NCI-H82 treated with DMSO at 0.1 percent for 48 hours (cell line): ENCODE measurements around the gene MAPRE3.

Experiments used
- DNase-seq: peaks from one replicate; lab custom pipeline; 2025; ENCODE audit not compliant: unreplicated experiment; lab: John Stamatoyannopoulos, UW

MAPRE3 gene

DNA sequence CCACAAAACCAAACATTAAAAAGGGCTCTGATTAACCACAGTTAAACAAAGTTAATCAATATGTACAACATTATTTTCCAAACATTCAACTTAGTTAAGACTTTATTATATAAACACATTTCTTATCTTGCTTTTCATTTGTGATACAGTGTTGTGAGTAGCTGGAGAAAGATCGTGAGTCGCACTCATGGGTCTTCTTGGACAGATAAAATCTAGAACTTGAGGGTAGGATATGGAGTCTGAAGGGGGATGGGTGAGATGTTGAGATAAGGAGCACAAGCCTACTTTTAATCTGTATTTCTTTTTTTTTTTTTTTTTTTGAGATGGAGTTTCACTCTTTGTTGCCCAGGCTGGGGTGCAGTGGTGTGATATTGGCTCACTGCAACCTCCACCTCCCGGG, 39.7 kb downstream of the MAPRE3 start:
- no peak for DNase-seq

DNA sequence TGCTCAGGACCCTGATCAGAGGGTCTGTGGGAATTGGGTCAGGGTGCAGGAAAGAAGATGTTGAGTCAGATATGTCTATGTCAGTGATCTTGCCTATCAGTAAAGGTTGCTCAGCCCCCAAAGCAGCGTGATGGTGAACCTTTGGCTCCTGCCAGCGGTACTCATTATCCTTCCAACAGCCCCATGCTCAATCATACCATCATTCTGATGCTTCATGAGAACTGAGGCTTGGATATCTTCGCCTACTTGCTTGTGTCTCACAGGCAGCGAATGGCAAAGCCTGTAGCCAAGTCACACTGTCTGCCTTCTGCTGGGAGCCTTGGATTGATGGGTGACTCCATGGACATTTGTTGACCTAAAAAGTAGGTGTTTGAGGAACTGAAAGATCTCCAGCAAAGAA, 43.3 kb downstream of the MAPRE3 start:
- DNase-seq = no peak

DNA sequence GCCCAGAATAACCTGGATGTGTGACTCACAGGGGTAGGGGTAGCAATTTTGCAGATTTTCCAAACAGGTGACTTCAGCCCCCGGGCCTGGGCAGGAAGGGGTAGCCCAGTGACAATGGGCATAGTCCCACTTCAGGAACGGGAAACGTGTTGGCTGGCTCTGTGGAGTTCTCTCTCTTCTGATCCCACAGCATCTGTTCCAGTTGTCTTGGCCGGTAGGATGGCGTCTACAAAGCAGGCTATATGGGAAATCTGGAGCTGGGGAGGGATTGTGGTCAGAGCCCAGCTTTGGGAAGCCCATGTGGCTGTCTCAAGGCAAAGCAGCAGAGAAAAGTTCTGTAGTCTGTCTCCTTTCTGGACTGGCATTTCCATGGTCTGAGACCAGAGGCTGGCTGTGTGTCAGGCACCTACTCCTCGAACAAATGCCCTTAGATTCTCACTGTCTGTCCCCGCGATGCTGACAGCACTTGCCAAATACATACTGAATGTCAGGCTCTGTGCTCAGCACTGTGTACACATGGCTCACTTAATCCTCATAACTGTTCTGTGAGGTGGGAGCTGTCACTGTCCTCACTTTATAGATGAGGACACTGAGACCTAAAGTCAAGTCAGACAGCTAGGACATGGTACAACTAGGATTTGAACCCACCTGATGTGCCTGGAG, 44.5 kb downstream of the MAPRE3 start:
- DNase-seq = no peak

DNA sequence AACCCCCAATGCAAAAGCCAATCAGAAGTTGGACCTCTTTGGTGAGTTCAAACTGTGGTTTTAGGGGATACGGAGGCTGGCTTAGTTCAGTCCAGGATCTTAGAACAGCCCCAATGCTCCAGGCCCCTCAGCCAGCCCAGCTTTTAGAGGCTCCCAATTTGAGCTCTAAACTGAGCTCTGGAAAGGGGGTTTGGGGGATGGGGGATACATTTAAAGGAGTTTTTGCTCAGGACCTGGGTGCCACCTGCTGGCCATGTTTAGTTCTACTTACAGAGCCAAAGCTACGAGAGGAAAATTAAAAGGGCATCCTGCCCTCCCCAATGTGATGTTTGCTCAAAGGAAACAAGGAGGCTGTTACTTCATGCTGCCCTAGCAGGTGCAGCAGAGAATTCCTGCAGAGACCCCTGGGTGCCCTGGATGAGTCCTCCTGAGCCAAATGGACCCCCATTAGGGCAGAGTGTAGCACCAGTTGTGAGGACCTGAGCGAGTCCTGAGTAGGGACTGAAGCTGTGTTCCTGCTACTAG, 46.4 kb downstream of the MAPRE3 start:
- peak; percentile 35 for DNase-seq

DNA sequence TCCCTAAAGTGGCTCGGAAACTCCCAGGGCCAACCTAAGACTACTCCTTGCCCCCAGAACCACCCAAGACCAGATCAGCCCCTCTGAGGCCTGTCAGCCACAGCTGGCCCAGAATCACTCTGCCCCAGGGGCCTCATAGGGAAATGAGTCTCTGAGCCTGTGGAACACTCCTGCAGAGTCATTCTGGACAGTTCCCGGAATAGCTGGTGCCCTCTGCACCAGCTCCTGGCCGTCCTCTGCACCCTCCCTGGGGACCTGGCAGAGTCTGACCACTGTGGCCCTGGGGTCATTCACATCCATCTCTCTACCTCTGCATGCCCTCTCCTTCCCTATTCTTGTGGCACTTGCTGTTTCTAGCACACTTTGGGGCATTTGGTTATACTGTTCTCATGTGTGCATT, 47.7 kb downstream of the MAPRE3 start:
- DNase-seq = no peak

DNA sequence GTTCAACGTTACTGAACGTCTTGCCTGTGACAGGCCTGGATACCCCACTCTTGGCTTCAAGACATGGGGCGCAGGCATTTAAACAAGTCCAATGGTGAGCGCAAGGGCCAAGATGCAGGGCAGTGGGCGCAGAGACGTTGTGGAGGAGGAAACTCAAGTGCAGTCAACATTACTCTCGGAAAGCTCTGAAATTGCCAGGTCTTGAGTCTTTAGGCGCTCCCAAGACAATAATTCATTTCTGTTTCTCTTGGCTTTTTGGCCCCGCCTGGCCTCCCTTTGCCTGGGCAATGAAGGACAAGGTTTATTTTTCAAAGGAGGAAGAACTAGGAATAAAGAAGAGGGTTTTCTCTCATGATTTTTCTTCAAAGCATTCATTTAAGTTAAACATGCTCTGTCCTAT, 49.0 kb downstream of the MAPRE3 start:
- no peak for DNase-seq

DNA sequence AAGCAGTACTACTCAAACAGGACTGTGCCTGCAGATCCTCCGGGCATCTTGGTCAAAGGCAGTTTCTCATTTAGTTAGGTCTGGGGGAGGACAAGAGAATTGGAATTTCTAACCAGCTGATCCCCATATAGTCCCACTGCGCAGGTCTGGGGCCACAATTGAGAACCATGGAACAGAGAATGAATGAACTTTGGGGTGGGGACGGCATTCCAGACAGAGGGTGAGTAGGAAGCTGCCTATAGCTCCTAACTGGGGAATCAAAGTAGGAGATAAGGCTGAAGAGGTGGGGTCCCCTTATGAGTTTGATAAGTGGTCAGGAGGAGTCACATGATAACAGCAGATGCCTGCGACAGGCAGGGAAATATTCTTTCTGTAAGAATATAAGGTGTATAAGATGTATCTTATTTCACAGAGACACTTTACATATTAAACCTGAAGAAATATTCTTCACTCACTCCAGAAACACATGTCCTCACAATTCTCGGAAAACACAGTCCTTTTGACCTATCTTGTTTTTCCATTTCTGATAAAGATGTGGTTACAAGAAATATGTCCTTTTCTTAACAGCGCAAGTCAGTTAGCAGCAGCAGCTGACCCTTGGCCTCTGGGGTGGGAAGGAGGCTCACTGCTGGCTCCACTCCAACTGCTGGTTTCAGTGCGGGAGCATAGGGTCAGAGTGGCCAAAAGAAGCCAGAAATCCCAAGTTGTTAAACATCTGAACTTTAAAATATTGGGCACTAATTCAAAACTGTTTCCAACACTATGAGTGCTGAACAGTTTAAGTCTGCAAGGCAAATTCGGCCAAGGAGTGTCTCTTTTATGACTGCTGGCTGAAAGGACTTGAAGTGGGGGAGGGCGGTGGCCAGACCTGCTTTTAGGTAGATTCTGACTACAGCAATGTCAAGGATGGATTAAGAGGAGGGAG, 49.8 kb downstream of the MAPRE3 start:
- DNase-seq = no peak

DNA sequence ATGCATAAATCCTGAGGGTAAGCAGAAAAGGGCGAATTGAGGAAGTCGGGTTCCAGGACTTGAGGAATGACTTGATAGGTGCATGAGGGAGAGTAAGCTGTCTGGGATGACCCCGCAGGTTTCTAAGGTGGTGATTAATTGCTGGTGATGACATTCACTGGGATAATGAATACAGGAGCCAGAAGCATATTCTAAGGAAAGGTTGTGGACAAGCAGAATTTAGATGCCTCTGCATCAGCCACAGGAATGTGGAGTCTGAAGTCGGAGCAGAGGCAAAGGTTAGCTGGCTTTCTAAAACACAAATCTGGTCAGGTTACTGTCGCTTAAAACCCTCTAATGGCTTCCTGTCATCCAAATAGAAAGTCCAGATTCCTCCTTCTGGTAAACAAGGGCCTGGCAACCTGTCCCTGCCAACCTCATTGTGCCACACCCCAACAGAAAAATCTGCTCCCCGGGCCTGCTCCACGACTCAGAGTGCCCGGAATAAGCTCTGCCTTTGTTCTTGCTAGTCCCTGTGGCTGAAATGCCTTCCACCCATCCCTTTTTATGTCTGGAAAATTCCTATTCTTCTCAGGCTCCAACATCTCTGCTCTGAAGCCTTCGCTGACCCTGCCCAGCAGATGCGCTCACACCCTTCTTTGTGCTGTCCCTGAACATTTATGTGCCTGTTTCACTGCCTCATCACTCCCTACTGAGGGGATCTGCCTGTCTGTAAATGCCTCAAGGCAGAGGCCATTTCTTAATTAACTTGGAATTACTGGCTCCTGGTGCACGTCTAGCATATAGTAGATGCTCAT, 51.0 kb downstream of the MAPRE3 start:
- no peak for DNase-seq

DNA sequence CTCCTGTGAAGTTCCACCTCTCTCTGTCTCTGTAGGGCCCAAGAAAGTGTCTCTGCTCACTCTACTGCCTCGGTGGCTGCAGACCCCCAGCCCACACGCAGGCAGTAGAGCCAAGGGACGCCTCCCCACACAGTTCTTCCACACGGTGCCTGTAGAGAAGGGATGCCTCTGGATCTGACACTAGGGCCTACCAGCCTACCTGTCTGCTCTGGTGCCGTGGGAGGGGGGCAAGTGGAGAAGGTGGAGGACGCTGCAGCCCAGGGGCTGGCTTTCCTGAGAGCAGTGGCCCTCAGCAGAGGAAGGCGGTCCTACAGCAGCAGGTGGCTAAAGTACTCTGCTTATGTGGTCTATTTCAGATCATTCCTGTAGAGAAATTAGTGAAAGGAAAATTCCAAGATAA, 53.3 kb downstream of the MAPRE3 start:
- DNase-seq = no peak

DNA sequence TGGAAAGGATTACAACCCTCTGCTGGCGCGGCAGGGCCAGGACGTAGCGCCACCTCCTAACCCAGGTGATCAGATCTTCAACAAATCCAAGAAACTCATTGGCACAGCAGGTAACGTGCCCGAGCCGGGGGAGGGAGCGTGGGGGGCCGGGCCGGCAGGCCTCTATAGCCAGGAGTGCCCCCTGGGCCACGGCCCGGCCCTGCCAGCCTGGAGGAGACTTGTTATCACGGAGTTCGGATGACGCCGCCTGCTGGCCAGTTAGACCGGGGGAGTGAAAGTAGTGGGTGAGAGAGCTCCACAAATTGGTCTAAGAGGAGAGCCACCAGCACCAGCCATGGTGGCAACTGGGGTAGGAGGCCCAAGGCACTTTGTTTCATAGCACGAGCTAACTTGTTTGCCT, 53.8 kb downstream of the MAPRE3 start:
- no peak for DNase-seq

DNA sequence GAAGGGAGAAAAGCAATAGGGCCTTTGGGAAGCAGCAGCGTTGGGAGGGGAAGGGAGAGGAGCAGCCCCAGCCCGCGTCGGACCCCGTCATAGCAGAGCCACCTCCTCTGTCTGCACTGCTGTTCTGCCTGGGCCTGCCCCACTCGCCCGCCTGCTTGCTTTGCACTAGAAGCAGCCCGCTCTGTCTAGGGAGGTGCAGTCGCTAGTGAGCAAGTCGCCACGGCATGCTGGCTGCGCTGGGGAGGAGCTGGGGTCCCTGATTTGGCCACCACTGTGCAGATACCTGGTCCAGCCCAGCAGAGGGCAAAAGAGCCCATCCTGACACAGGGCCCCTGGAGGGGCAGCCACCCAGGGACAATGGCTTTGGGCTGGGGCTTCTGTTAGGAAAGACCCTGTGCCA, 54.4 kb downstream of the MAPRE3 start:
- no peak for DNase-seq

DNA sequence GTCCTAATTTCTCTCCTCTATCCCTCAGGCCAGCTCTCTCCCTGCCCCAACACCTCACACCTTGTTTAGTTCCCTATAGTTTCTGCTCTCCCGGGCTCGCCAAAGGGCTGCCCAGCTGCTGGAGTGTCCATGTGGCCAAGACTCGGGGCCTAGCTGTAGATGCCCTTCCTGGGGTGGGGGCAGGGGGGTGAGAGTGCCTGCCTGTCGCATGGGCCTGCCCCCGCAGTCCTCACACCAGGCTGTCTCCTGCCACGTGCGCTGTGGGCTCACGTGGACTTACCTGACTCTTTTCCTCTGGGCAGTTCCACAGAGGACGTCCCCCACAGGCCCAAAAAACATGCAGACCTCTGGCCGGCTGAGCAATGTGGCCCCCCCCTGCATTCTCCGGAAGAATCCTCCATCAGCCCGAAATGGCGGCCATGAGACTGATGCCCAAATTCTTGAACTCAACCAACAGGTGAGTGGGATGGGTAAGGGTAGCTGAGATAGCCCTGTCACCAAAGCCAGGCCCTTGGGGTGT, 54.9 kb downstream of the MAPRE3 start:
- no peak for DNase-seq

DNA sequence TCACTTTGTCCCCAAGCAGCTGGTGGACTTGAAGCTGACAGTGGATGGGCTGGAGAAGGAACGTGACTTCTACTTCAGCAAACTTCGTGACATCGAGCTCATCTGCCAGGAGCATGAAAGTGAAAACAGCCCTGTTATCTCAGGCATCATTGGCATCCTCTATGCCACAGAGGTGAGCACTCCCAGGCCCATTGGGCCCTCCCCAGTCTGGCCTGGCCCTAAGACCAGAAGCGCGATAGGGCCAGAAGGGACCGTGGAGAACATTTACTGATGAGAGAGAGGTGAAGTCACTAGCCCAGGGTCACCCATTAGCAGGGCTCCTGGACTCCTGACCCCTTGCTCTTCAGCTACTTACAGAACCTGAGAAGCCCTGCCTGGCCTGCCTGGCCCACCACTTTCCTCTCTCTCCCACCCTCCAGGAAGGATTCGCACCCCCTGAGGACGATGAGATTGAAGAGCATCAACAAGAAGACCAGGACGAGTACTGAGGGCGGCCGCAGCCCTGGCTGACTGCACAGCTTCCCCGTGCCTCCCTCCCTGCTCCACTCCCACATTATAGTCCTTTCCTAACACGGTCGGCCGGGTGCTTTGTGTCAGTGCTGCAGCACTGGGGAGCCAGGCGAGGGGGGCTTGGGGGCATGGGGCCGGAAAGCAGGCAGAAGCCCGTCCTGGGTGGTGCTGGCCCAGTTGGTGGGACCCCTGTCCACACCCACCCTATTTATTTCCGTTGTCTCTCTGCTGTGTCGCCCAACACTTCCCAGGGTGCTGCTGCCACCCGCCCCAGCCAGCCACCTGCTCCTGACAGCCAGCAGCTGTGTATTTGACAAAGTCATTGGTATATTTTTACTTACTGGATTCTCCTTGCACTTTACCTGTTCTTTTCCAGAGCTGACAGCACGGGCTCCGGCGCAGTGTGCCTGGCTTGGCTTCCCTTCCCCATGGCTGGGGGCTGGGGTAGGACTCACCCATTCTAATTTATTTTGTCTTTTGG, 55.7 kb downstream of the MAPRE3 start:
- DNase-seq = no peak

DNA sequence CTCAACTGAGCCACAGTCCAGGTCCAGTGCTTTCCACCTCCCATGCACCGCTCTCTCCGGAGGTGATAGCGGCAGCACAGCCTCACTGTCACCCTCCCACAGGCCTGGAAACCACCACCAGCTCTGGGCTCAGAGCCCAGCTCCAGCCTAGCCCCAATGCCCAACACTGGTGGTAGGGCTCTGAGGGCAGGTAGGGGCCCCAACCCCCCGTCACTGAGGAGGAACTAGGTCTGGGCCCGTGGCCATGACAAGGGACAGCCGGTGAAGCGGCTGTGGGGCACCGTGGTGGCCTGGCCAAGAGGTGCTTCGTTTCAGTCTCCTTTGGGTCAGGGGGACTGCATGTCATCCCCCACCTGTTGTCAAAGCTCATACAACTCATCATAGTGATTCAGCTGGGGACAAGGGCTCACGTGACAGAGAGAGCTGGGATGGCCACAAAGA, 56.8 kb downstream of the MAPRE3 start:
- DNase-seq = no peak

DNA sequence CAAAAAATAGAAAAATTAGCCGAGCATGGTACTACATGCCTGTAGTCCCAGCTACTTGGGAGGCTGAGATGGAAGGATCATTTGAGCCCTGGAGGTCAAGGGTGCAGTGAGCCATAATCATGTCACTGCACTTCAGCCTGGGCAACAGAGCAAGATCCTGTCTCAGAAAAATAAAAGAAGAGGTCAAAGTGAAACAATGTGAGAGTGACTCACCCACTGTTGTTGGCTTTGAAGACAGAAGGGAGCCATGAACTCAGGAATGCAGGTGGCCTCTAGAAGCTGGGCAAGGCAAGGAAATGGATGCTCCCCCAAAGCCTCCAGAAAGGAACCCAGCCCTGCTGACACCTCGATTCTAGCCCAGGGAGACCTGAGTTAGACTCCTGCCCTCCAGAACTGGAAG, 58.6 kb downstream of the MAPRE3 start:
- DNase-seq = no peak

DNA sequence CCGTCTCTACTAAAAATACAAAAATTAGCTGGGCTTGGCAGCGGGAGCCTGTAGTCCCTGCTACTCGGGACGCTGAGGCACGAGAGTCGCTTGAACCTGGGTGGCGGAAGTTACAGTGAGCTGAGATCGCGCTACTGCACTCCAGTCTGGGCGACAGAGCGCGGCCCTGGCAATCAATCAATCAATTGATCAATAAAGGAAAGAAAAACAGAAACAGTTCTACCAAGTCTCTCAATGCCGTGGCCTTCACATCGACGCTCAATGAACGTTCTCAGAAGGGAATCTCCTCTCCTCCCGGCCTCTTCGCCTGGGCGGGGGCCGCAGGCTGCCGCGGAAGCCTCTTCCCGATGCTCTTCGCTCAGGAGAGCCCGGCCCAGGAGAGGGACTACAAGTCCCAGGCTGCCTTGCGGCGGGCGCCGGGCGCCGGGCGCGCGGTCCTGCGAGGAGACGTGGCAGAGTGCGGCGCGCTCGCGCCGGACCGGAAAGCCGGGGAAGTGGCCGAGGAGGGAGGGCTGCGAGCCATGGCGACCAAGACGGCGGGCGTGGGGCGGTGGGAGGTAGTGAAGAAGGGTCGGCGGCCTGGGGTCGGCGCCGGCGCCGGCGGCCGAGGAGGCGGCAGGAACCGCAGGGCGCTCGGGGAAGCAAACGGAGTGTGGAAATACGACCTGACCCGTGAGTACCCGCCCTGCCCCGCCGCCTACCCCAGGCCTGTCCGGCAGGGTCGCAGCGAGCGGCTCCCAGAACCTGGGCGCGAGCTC, 62.2 kb downstream of the MAPRE3 start, which contains the start of gene TMEM214:
TMEM214 (plus strand) TSS at position 471 of the 758 bp plus-strand sequence; CDS start at position 522, 51 bp downstream.
- DNase-seq = peak; percentile 58

DNA sequence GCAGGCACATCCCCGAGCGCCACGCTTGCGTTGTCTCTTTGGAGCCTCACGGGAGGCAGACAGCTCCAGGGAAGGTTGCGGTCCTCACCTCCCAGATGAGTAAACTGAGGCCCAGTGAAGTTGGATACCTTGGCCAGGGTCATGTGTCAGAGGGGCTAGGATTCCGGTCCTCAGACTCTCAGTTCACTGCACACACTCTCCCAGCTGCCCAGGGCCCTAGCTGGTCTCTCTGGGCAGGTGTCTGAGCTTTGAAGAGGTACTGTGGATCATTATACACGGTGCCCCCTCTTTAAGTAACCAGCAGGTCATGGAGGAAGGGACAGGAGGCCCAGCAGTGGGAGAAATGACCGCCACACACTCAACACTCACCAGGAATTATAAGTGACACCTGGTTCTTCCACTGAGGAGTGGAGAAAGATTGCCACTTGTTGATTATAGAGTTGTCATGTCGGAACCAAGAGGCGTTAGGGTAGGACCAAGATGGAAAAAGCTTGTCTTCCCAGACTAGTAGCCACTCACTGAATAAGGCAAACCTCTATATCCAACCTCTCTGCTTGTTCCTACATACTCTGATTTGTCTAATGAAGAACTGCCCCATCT, 62.9 kb downstream of the MAPRE3 start:
- DNase-seq = no peak

DNA sequence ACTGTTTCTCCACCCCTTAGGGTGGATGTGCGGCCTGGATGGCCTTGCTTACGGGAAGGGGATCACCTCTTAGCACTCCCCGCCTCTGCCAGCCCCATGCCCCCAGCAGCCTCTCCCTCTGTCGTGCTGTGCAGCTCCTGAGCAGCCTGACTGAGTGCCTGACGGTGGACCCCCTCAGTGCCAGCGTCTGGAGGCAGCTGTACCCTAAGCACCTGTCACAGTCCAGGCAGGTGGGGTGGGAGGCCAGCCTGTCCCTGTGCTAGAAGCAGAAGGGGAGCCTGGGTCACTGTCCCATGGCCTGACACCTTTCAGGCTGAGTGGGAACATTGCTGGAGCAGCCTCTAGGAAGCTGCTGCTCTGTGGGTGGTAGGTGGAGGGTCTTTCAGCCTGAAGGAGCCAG, 67.6 kb downstream of the MAPRE3 start:
- DNase-seq = no peak
